Urinary bladder (tissue), 4 donors: ENCODE data around the gene NUTM2E. TPM values are rescaled to one million over a fixed set of nuclear protein-coding genes. Genes with fewer than 3 reads are reported as not detected.
A peak's percentile ranks its signal among the peaks of the same experiment; 100 is the strongest.
"Not testable (repeated sequence)": the region's sequence is repeated elsewhere in the genome, so short reads cannot be mapped to it uniquely, and the experiment has no call there.

Experiments used
- DNase-seq: peaks from one replicate; pipeline ENCODE4 v3.0.0-alpha.2; 2015; ENCODE audit errors: extremely low spot score
- H3K27ac ChIP-seq: one replicate; pipeline ENCODE4 v1.5.1; 2013; ENCODE audit warnings: low read depth, mild to moderate bottlenecking, moderate library complexity
- H3K36me3 ChIP-seq: one replicate; pipeline ENCODE4 v1.6.1; 2013; ENCODE audit warnings: mild to moderate bottlenecking, moderate library complexity; ENCODE audit not compliant: insufficient read depth
- H3K4me1 ChIP-seq: one replicate; pipeline ENCODE4 v1.6.1; 2013; ENCODE audit warnings: mild to moderate bottlenecking, moderate library complexity; ENCODE audit not compliant: insufficient read depth
- H3K4me3 ChIP-seq: one replicate; pipeline ENCODE4 v1.5.1; 2013; ENCODE audit warnings: low read depth, low read length
- WGBS: extraction: QIAGEN DNeasy Blood & Tissue Kit; methylation state at CpG from one replicate; pipeline ENCODE4 v1.1.7; 2013; 5-methylcytosine and 5-hydroxymethylcytosine counted together
- polyA plus RNA-seq: library from polyadenylated mRNA; stranded (reverse); fragments of 200-250 nt; gene quantifications from one replicate; pipeline ENCODE4 v1.2.3, GENCODE V29; 2013
- total RNA-seq: library from RNA; depleted of rRNA; stranded (reverse); fragments of >200 nt; gene quantifications from one replicate; pipeline ENCODE4 v1.2.3, GENCODE V29; 2014
- donor health status: healthy with polysubstance abuse.
- donor health status: healthy.

NUTM2E gene
- not detected for total RNA-seq
- 0.47 TPM for polyA plus RNA-seq

DNA sequence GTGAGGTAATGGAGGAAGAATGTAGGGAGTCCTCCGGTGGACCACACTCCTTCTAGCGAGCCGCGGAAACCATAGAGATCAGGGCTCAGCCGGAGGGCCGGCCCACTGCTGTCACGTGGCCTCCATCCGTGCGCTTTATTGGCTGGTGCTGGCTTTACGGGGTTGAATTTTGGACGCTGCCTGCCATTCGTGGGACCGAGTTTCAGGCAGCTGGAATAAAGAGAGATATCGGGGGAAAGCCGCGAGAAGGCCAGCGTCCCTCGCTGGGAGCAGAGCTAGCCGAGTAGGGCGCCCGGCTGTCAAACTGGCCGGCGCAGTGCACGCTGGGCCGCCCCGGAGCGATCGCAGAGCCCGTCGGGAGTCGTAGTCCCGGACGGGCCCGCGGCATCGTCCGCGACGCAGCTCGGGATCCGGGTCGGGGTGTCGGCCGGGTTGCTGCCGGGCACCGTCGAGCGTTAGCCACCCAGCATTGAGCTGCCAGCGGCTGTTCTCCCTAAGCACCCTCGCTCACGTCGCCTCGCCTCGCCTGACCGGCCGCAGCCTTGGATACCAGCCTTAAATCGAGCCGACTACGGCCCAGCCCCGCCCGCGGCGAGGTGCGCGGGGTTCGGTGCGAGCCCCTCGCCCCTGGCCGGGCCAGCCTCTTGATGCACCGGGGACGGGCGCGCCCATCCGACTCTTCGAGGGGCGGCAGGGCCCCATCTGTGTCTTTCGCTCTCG, at the start of gene NUTM2E:
Gene NUTM2E, plus strand, starts transcription at position 244 of the 720 bp plus-strand sequence. CDS start 15,002 bp downstream, outside the sequence.
- DNase-seq = peak; percentile 36
- under 1% methylated on average over 72 of the region's 78 CpGs for WGBS
- H3K27ac ChIP-seq = peak within 1 kb of the TSS; percentile 89
- H3K36me3 ChIP-seq, H3K4me1 ChIP-seq: not testable (repeated sequence)
- peak within 1 kb of the TSS; percentile 48 for H3K4me3 ChIP-seq

DNA sequence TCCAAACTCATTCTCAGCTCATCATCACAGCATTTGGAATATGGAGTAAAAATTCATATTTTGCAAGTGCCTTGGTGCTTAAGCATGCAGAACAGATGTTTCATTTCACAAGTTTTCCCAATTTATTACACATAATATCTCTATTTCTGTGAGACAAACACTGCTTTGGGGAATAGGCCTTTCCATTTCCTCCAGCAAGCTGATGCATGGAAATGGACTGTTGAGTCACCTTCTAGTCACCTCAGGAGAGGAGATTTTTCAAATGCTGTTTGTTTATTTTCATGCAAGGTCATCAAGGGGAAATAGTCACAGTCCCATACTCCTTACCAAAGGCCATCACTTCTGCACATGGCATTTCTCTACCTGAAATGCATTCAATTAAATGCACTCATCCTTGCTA, 48.5 kb upstream of the NUTM2E start:
- H3K4me3 ChIP-seq, H3K27ac ChIP-seq, DNase-seq, H3K36me3 ChIP-seq, H3K4me1 ChIP-seq: not testable (repeated sequence)

GRCh38 chr10:79779310-79779938, 47.1 kb upstream of the NUTM2E start:
- not testable (repeated sequence) for H3K4me1 ChIP-seq, H3K36me3 ChIP-seq, H3K4me3 ChIP-seq, H3K27ac ChIP-seq
- 14% methylated on average over 14 of the region's 14 CpGs for WGBS
- DNase-seq = peak; percentile 14

DNA sequence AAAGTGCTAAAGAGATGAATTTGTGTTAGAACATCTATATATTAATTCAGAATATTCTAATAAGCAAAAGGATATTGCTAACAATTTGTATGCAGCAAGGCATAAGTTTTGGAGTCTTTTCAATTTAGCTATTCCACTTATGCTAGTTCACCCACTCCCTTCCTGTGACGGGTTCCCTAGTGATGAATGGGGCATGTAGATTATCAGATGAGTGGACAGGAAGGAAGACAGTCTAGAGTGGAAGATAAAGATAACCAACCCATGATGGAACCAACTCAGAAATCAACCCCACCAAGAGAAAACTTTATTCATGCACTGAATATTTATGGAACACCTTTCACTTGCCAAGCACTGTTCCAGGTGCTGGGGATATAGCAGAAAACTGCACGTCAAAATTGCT, 46.5 kb upstream of the NUTM2E start:
- not testable (repeated sequence) for H3K4me1 ChIP-seq, H3K4me3 ChIP-seq, H3K27ac ChIP-seq, H3K36me3 ChIP-seq, DNase-seq
- 95% methylated on average over 1 of the region's 2 CpGs for WGBS

- not testable (repeated sequence) for H3K4me3 ChIP-seq, DNase-seq, H3K27ac ChIP-seq, H3K36me3 ChIP-seq, H3K4me1 ChIP-seq
- WGBS = 87% methylated on average over 3 of the region's 3 CpGs
Observed at GRCh38 chr10:79781584-79781983, 45.0 kb upstream of the NUTM2E start.

DNA sequence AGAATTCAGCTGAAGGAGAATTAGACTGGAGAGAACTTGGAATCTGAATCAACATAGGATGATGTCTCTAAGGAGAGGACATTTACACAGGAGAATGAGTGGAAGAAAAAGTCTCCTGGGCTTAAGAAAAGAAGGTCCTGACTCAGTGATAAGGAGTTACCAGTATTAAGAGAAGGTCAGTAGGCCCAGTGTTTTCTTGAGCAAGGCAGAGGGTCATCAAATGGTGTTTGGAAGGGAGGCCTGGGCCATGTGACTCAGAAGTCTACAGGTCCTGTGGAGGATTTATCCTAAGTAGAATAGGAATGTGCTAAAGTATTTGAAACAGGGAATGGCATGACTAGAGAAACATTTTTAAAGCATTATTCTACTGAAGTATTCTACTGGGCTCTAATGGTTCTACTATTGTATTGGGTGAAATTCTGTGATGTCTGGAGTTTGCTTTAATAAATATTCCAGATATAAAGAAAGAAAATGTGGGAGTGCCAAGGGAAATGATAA, 39.0 kb upstream of the NUTM2E start:
- not testable (repeated sequence) for H3K36me3 ChIP-seq, H3K4me1 ChIP-seq, DNase-seq, H3K4me3 ChIP-seq, H3K27ac ChIP-seq

DNA sequence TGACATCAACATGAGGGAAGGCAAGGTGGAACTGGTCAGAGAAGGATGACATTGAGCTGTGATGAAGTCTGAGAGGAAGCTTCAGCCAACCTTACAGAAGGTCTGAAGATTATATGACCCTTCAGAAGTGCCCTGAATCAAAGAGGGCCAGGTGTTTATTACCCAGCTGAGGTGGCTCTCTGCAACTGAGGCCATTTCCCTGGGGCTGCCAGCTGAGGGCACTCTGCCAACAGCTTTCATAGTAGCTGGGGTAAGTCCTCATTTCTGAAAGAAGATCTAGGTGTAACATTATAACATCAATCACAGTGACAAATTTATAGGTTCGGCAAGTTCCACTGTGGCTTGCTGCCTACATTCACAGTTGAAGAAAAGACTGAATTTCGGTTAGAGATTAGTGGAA, 37.2 kb upstream of the NUTM2E start:
- DNase-seq, H3K36me3 ChIP-seq, H3K4me1 ChIP-seq, H3K27ac ChIP-seq, H3K4me3 ChIP-seq: not testable (repeated sequence)
- WGBS = no CpG with 5 or more reads among the region's 2 CpGs

- not testable (repeated sequence) for H3K27ac ChIP-seq, DNase-seq, H3K36me3 ChIP-seq, H3K4me3 ChIP-seq, H3K4me1 ChIP-seq
- 83% methylated on average over 3 of the region's 4 CpGs for WGBS
Observed at GRCh38 chr10:79791906-79792517, 34.5 kb upstream of the NUTM2E start.

DNA sequence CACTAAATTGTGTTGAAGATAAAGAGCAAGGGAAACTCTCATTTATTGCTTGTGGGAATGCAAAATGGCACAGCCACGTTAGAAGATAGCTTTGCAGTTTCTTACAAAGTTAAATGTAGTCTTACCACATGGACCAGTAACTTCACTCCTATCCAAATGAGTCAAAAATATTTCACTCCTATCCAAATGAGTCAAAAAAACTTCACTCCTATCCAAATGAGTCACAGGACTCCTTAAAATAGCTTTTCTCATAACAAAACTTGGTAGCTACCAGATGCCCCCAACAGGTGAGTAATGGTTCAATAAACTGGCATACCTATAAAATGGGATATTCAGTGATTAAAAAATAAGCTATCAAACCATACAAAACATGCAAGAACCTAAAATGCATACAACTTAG, 27.2 kb upstream of the NUTM2E start:
- not testable (repeated sequence) for H3K4me3 ChIP-seq, H3K27ac ChIP-seq, H3K4me1 ChIP-seq, H3K36me3 ChIP-seq, DNase-seq
- WGBS = no CpG with 5 or more reads among the region's 1 CpG

- not testable (repeated sequence) for H3K4me1 ChIP-seq, H3K36me3 ChIP-seq, H3K4me3 ChIP-seq, H3K27ac ChIP-seq, DNase-seq
- WGBS = 72% methylated on average over 2 of the region's 2 CpGs
Observed at GRCh38 chr10:79805857-79806256, 20.7 kb upstream of the NUTM2E start.

DNA sequence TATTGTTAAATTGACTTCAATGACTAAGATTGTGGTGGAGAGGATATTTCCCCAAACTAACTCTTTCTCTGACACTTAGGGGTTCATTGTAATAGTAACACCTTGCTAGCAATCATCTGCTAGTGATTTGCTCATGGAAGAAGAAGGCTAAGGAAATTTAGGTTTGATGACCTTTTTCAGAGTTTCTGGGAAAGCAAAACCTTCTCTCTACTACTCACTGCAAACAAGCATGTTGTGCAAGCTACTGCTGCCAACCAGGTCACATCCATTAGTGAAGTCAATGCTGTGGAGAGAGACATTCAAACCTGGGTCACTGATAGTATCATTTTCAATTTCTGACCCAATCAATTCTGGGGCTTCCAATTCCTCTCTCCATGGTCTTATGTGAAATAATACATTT, 14.6 kb upstream of the NUTM2E start:
- H3K36me3 ChIP-seq, H3K4me1 ChIP-seq, H3K27ac ChIP-seq, DNase-seq, H3K4me3 ChIP-seq: not testable (repeated sequence)

- H3K4me1 ChIP-seq, H3K36me3 ChIP-seq, DNase-seq, H3K4me3 ChIP-seq, H3K27ac ChIP-seq: not testable (repeated sequence)
- WGBS = 93% methylated on average over 2 of the region's 2 CpGs
Observed at GRCh38 chr10:79816290-79816689, 10.2 kb upstream of the NUTM2E start.

- H3K4me1 ChIP-seq, DNase-seq, H3K36me3 ChIP-seq, H3K27ac ChIP-seq, H3K4me3 ChIP-seq: not testable (repeated sequence)
- WGBS = 87% methylated on average over 6 of the region's 6 CpGs
Observed at GRCh38 chr10:79823387-79823786, 3.2 kb upstream of the NUTM2E start.

DNA sequence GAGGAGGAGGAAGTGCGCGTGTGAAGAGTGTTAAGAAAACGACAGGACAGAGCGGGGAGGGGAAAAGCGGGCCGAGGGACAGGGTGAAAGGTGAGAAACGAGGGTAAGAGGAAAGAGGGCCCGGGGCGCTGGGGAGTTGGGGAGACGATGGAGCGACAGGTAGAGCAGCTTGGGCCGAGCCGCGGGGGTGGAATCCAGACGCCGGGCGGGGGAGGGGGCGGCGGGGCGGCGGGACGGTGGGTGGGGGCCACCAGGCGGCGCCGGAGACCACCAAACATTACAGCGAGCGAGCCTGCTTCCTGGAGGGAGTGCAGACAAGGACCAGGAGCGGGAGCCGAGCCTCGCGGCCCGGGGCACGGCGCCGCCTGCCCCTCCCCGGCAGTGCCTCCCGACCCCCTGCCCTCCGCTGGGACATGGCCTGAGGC, 940 bp upstream of the NUTM2E start:
- H3K4me1 ChIP-seq, H3K36me3 ChIP-seq, DNase-seq, H3K27ac ChIP-seq: not testable (repeated sequence)
- H3K4me3 ChIP-seq = peak overlapping the region; percentile 46
- WGBS = 1% methylated on average over 24 of the region's 38 CpGs
